IMR-90 (cell line): ENCODE measurements around the gene MRFAP1L1. TPM values are rescaled to one million over a fixed set of nuclear protein-coding genes. Genes with fewer than 3 reads are reported as not detected.

Source experiments
- ATAC-seq: fragments of 200-7000 bp; cut with Tn5 transposase; 2 replicates; pipeline ENCODE4 v1.9.1; 2020; ENCODE audit warnings: low read depth, mild to moderate bottlenecking, moderate library complexity
- BruUV-seq: library from RNA; stranded (reverse); fragments of 400-500 nt; replicated peaks from 2 replicates; lab custom pipeline; 2021; lab: Mats Ljungman, UMichigan
- CTCF ChIA-PET: fragments of 300-600 bp; formaldehyde crosslinking; extraction: SDS; loops from one replicate; lab custom pipeline; 2021; ENCODE audit warnings: antibody characterized with exemption; lab: Yijun Ruan, JAX
- POLR2A ChIA-PET: fragments of 300-600 bp; sonication (Branson Sonifier 250); formaldehyde crosslinking; loops from one replicate; lab custom pipeline; 2022; ENCODE audit warnings: antibody characterized with exemption; ENCODE audit not compliant: unreplicated experiment; lab: Charles Lee
- DNase-seq: peaks from one replicate; pipeline ENCODE4 v3.0.0; 2013
- H2AFZ ChIP-seq: replicated peaks from 2 replicates; pipeline ENCODE3; 2013; ENCODE audit warnings: low read length, mild to moderate bottlenecking; ENCODE audit not compliant: poor library complexity
- H2AK5ac ChIP-seq: 2 replicates; pipeline ENCODE4 v1.6.1; 2013; ENCODE audit warnings: low read depth, low read length, inconsistent platforms
- H2AK9ac ChIP-seq: replicated peaks from 2 replicates; pipeline ENCODE3; 2013; ENCODE audit warnings: mild to moderate bottlenecking, low read depth, low read length, moderate library complexity; ENCODE audit not compliant: poor library complexity
- H2BK120ac ChIP-seq: 2 replicates; pipeline ENCODE4 v1.6.1; 2013; ENCODE audit warnings: low read depth, low read length, inconsistent platforms
- H2BK15ac ChIP-seq: 3 replicates; pipeline ENCODE4 v1.6.1; 2013; ENCODE audit warnings: low read depth, low read length, inconsistent platforms
- H2BK20ac ChIP-seq: 2 replicates; pipeline ENCODE4 v1.6.1; 2013; ENCODE audit warnings: low read depth, mild to moderate bottlenecking, inconsistent platforms, low read length, moderate library complexity
- H2BK5ac ChIP-seq: 2 replicates; pipeline ENCODE4 v1.6.1; 2013; ENCODE audit warnings: mild to moderate bottlenecking, low read depth, low read length, inconsistent platforms; ENCODE audit not compliant: poor library complexity, severe bottlenecking
- H3K14ac ChIP-seq: replicated peaks from 2 replicates; pipeline ENCODE4 v1.6.1; 2013; ENCODE audit warnings: low read depth, low read length, inconsistent platforms
- H3K18ac ChIP-seq: 2 replicates; pipeline ENCODE4 v1.6.1; 2013; ENCODE audit warnings: low read depth, low read length, control low read depth
- H3K23ac ChIP-seq: 2 replicates; pipeline ENCODE4 v1.6.1; 2013; ENCODE audit warnings: low read depth, low read length, inconsistent platforms
- H3K27ac ChIP-seq: 2 replicates; pipeline ENCODE4 v1.5.1; 2013; ENCODE audit warnings: mild to moderate bottlenecking, control low read depth, low read length; ENCODE audit not compliant: insufficient read depth
- H3K27me3 ChIP-seq: 2 replicates; pipeline ENCODE4 v1.6.1; 2013; ENCODE audit warnings: low read length; ENCODE audit not compliant: control insufficient read depth, insufficient read depth
- H3K36me3 ChIP-seq: 2 replicates; pipeline ENCODE4 v1.6.1; 2013; ENCODE audit warnings: low read length, mixed read lengths; ENCODE audit not compliant: control insufficient read depth, insufficient read depth
- H3K4ac ChIP-seq: 2 replicates; pipeline ENCODE4 v1.6.1; 2013; ENCODE audit warnings: low read depth, low read length, inconsistent platforms
- H3K4me1 ChIP-seq: 2 replicates; pipeline ENCODE4 v1.6.1; 2013; ENCODE audit warnings: low read length, mixed read lengths; ENCODE audit not compliant: control insufficient read depth, insufficient read depth
- H3K4me2 ChIP-seq: 2 replicates; pipeline ENCODE4 v1.6.1; 2013; ENCODE audit warnings: low read depth, mild to moderate bottlenecking, control low read depth, low read length, moderate library complexity
- H3K4me3 ChIP-seq: 2 replicates; pipeline ENCODE4 v1.5.1; 2013; ENCODE audit warnings: low read depth, mild to moderate bottlenecking, control low read depth, low read length, moderate library complexity; ENCODE audit not compliant: insufficient read depth
- H3K56ac ChIP-seq: 2 replicates; pipeline ENCODE4 v1.6.1; 2013; ENCODE audit warnings: low read length, inconsistent platforms; ENCODE audit not compliant: insufficient read depth; ENCODE audit errors: extremely low read depth
- H3K79me1 ChIP-seq, 2 experiments: 2 replicates each; pipeline ENCODE4 v1.6.1; 2013; ENCODE audit warnings: low read length in 2 of 2, inconsistent platforms in 1 of 2, low read depth in 1 of 2
- H3K9ac ChIP-seq: 2 replicates; pipeline ENCODE4 v1.6.1; 2013; ENCODE audit warnings: low read depth, low read length, control low read depth
- H3K9me1 ChIP-seq: 2 replicates; pipeline ENCODE4 v1.6.1; 2013; ENCODE audit warnings: low read length, inconsistent platforms; ENCODE audit not compliant: insufficient read depth
- H3K9me3 ChIP-seq: 2 replicates; pipeline ENCODE4 v1.6.1; 2013; ENCODE audit warnings: low read length; ENCODE audit not compliant: control insufficient read depth, insufficient read depth
- H4K20me1 ChIP-seq: 2 replicates; pipeline ENCODE4 v1.6.1; 2013; ENCODE audit warnings: low read length, inconsistent platforms; ENCODE audit not compliant: insufficient read depth
- H4K5ac ChIP-seq: 2 replicates; pipeline ENCODE4 v1.6.1; 2013; ENCODE audit warnings: mild to moderate bottlenecking, low read depth, low read length, control low read depth
- H4K8ac ChIP-seq, 2 experiments: 2 replicates each; pipeline ENCODE4 v1.6.1; 2013; ENCODE audit warnings: low read depth in 2 of 2, low read length in 2 of 2, control low read depth in 1 of 2, inconsistent platforms in 1 of 2
- H4K91ac ChIP-seq: 2 replicates; pipeline ENCODE4 v1.6.1; 2013; ENCODE audit warnings: low read depth, low read length, inconsistent platforms; ENCODE audit not compliant: insufficient read depth
- RAD21 ChIP-seq: IDR thresholded peaks from 2 replicates; pipeline ENCODE4 v1.6.1; 2012; ENCODE audit warnings: low read length, improper control_type of control experiment
- WGBS, 2 experiments: methylation state at CpG; one replicate each; pipeline versions ENCODE4 v1.1.5 to v1.1.7; 2013; ENCODE audit warnings: missing lambda C conversion rate in 2 of 2; ENCODE audit not compliant: insufficient read length in 1 of 2; ENCODE audit errors: extremely low coverage in 2 of 2; 5-methylcytosine and 5-hydroxymethylcytosine counted together
- dilution Hi-C: fragments of 300-500 bp; cut with HindIII; formaldehyde crosslinking; loops from one replicate; pipeline ENCODE4 v1.14.3; 2018; ENCODE audit warnings: low sequenced_read_pairs; ENCODE audit not compliant: unreplicated experiment
- in situ Hi-C: fragments of 300-500 bp; cut with MboI; formaldehyde crosslinking; loops from 3 replicates; pipeline ENCODE4 v1.14.3; 2019; ENCODE audit warnings: low sequenced_read_pairs, inconsistent platforms, mixed read lengths
- intact Hi-C: fragments of 100-400 bp; cut with micrococcal nuclease; formaldehyde crosslinking; loops from 2 replicates; pipeline ENCODE4 v1.10.0; 2022
- polyA plus RNA-seq, 3 experiments: library from polyadenylated mRNA; depleted of rRNA; stranded (reverse); fragments of >200 nt; gene quantifications; 2 replicates each; pipeline ENCODE4 v1.2.3, GENCODE V29; 2012; ENCODE audit warnings: low replicate concordance in 1 of 3
- total RNA-seq: library from RNA; depleted of rRNA; stranded (reverse); fragments of >200 nt; gene quantifications from 2 replicates; pipeline ENCODE4 v1.2.3, GENCODE V29; 2012

The MRFAP1L1 gene
- total and polyA plus RNA-seq, 2 of the 4 experiments (the other 2 are of a cell fraction) = 31.7 to 47.0 TPM

- Histone ChIP-seq H3K79me1 (peaks cover 0 to 18% of the 10 kb centered on the region in 2 experiments; a peak in 2 of 4 replicates), H3K4ac (no peak overlapping the region), H4K91ac (no peak overlapping the region), H2BK15ac (no peak overlapping the region), H3K14ac (no peak overlapping the region), H4K20me1 (no peaks in the 10 kb centered on the region; the same call in 1 of the 2 replicates), H3K27ac (no peak overlapping the region), H2AK9ac (no peak overlapping the region), H3K36me3 (no peaks in the 10 kb centered on the region), H2BK5ac (no peak overlapping the region), H3K23ac (no peak overlapping the region), H3K4me2 (no peak overlapping the region), H2AK5ac (no peak overlapping the region), H2AFZ (no peak overlapping the region), H3K4me1 (peaks cover 25% of the 10 kb centered on the region), H3K9me3 (no peaks in the 10 kb centered on the region), H3K9ac (no peak overlapping the region), H3K27me3 (no peaks in the 10 kb centered on the region), H3K4me3 (no peak overlapping the region), H2BK120ac (no peak overlapping the region), H2BK20ac (no peak overlapping the region), H3K56ac (no peak overlapping the region), H3K9me1 (peaks cover 6% of the 10 kb centered on the region; the same call in 1 of the 2 replicates), H4K8ac (no peak overlapping the region), H4K5ac (no peak overlapping the region), H3K18ac (no peak overlapping the region)
- no TSS peak for BruUV-seq
- CTCF ChIA-PET = interaction anchor here (1.1 kb wide), 1 partner anchor 13 kb away, joined by 3 read pairs; no protein-coding TSS in a partner anchor
- intact Hi-C loops (no loop called here), dilution Hi-C loops (no loop called here), in situ Hi-C loops (no loop called here)
- 93% methylated on average over 8 of the region's 16 CpGs; no CpG with 5 or more reads in 1 of the 2 experiments for WGBS, 2 experiments
- POLR2A ChIA-PET = no interaction called here
- TF ChIP-seq RAD21 = no peak
- DNase-seq (no peak), ATAC-seq (no peak)
Observed at GRCh38 chr4:6694177-6694901, 15.3 kb downstream of the MRFAP1L1 start.
